Measurements from ENCODE around the gene STK38.
A peak's percentile ranks its signal among the peaks of the same experiment; 100 is the strongest.
"Not testable (repeated sequence)": the region's sequence is repeated elsewhere in the genome, so short reads cannot be mapped to it uniquely, and the experiment has no call there.

Gene STK38

GRCh38 chr6:36546920-36547645 is at the start of gene STK38:
Gene STK38 (minus strand): TSS chr6:36547479. CDS start chr6:36540202, 7,277 bp downstream.
- DNase-seq (ENCODE audit: low spot score): peak; percentile 99

- no peak for DNase-seq (ENCODE audit: low spot score)
These were observed 49.1 kb upstream of the STK38 start for GRCh38 chr6:36596356-36596755.

- no peak for DNase-seq (ENCODE audit: low spot score)
These were observed 47.8 kb upstream of the STK38 start for GRCh38 chr6:36594816-36595643.

- peak; percentile 97 for DNase-seq (ENCODE audit: low spot score)
These were observed 46.9 kb upstream of the STK38 start, which contains the start of gene SRSF3 for GRCh38 chr6:36594029-36594815. Gene SRSF3 (plus strand): TSS chr6:36594362. CDS start chr6:36596763, 2,401 bp downstream.

- DNase-seq (ENCODE audit: low spot score): no peak
These were observed 46.3 kb upstream of the STK38 start for GRCh38 chr6:36593569-36594028.

GRCh38 chr6:36592221-36592655 is 45.0 kb upstream of the STK38 start:
- DNase-seq (ENCODE audit: low spot score): no peak

- peak; percentile 83 for DNase-seq (ENCODE audit: low spot score)
These were observed 43.0 kb upstream of the STK38 start for GRCh38 chr6:36590237-36590636.

- DNase-seq (ENCODE audit: low spot score): not testable (repeated sequence)
These were observed 41.7 kb upstream of the STK38 start for GRCh38 chr6:36589025-36589400.

- DNase-seq (ENCODE audit: low spot score): no peak
These were observed 39.3 kb upstream of the STK38 start for GRCh38 chr6:36586606-36587005.

- no peak for DNase-seq (ENCODE audit: low spot score)
These were observed 34.4 kb upstream of the STK38 start for GRCh38 chr6:36581716-36582115.

- no peak for DNase-seq (ENCODE audit: low spot score)
These were observed 32.9 kb upstream of the STK38 start for GRCh38 chr6:36580184-36580526.

- DNase-seq (ENCODE audit: low spot score): no peak
These were observed 31.2 kb upstream of the STK38 start for GRCh38 chr6:36578431-36578830.

GRCh38 chr6:36578030-36578429 is 30.8 kb upstream of the STK38 start:
- no peak for DNase-seq (ENCODE audit: low spot score)

- peak; percentile 90 for DNase-seq (ENCODE audit: low spot score)
These were observed 30.0 kb upstream of the STK38 start for GRCh38 chr6:36577301-36577700.

GRCh38 chr6:36576578-36576977 is 29.3 kb upstream of the STK38 start:
- DNase-seq (ENCODE audit: low spot score): no peak

GRCh38 chr6:36574679-36575078 is 27.4 kb upstream of the STK38 start:
- DNase-seq (ENCODE audit: low spot score): no peak

GRCh38 chr6:36572353-36573311 is 25.4 kb upstream of the STK38 start:
- not testable (repeated sequence) for DNase-seq (ENCODE audit: low spot score)

GRCh38 chr6:36571122-36572043 is 24.1 kb upstream of the STK38 start:
- no peak for DNase-seq (ENCODE audit: low spot score)

- DNase-seq (ENCODE audit: low spot score): no peak
These were observed 23.0 kb upstream of the STK38 start for GRCh38 chr6:36570264-36570663.

GRCh38 chr6:36566418-36566905 is 19.2 kb upstream of the STK38 start:
- no peak for DNase-seq (ENCODE audit: low spot score)

All from AG08395 (cell line).